Stimulated activated CD8-positive, alpha-beta memory T cell treated with anti-CD3 and anti-CD28 coated beads, Interleukin-4, amount 100 ng/mL, for 48 hours (primary cell): Measurements from ENCODE around the gene RBFOX2.
"Not testable (repeated sequence)": the region's sequence is repeated elsewhere in the genome, so short reads cannot be mapped to it uniquely, and the experiment has no call there.

Source experiments
- DNase-seq: peaks from one replicate; pipeline ENCODE4 v3.0.0-alpha.2; 2020

Gene RBFOX2

GRCh38 chr22:35726933-35727332 is 301.7 kb downstream of the RBFOX2 start:
- DNase-seq, result no peak

GRCh38 chr22:35726398-35726797 is 302.2 kb downstream of the RBFOX2 start:
- DNase-seq, result no peak

GRCh38 chr22:35725521-35725920 is 303.1 kb downstream of the RBFOX2 start:
- no peak for DNase-seq

- DNase-seq, result no peak
Measured at GRCh38 chr22:35721960-35722359, 306.7 kb downstream of the RBFOX2 start.

- DNase-seq, result no peak
Measured at GRCh38 chr22:35719212-35719875, 309.3 kb downstream of the RBFOX2 start.

- no peak for DNase-seq
Measured at GRCh38 chr22:35717572-35717971, 311.1 kb downstream of the RBFOX2 start, which contains the start of gene APOL5. APOL5 (plus strand) TSS chr22:35717872; CDS start chr22:35717872, 0 bp downstream.

- no peak for DNase-seq
Measured at GRCh38 chr22:35712672-35713071, 316.0 kb downstream of the RBFOX2 start.

- no peak for DNase-seq
Measured at GRCh38 chr22:35711336-35711735, 317.3 kb downstream of the RBFOX2 start.

GRCh38 chr22:35708917-35709316 is 319.7 kb downstream of the RBFOX2 start:
- DNase-seq, result no peak

GRCh38 chr22:35708453-35708852 is 320.2 kb downstream of the RBFOX2 start:
- DNase-seq, result no peak

- no peak for DNase-seq
Measured at GRCh38 chr22:35705141-35705540, 323.5 kb downstream of the RBFOX2 start.

- DNase-seq, result no peak
Measured at GRCh38 chr22:35703861-35704584, 324.6 kb downstream of the RBFOX2 start.

- not testable (repeated sequence) for DNase-seq
Measured at GRCh38 chr22:35699852-35700251, 328.8 kb downstream of the RBFOX2 start.

GRCh38 chr22:35697142-35697541 is 331.5 kb downstream of the RBFOX2 start:
- no peak for DNase-seq

- no peak for DNase-seq
Measured at GRCh38 chr22:35695202-35695601, 333.4 kb downstream of the RBFOX2 start.

GRCh38 chr22:35690001-35690400 is 338.6 kb downstream of the RBFOX2 start:
- DNase-seq, result no peak

- DNase-seq, result no peak
Measured at GRCh38 chr22:35688913-35689675, 339.5 kb downstream of the RBFOX2 start.
